DOHH2 (cell line): ENCODE measurements around the gene INTU.

ENCODE experiments used
- CTCF ChIP-seq: fragments of 200-600 bp; sonication (generic); IDR thresholded peaks from one replicate; pipeline ENCODE4 v1.5.1; 2014; ENCODE audit warnings: antibody characterized with exemption, mild to moderate bottlenecking, low read depth, low read length; ENCODE audit not compliant: poor library complexity, severe bottlenecking
- EZH2phosphoT487 ChIP-seq: fragments of 200-600 bp; sonication (generic); IDR thresholded peaks from 2 replicates; pipeline ENCODE4 v1.6.1; 2017; ENCODE audit warnings: borderline replicate concordance, mild to moderate bottlenecking, antibody characterized with exemption, low read length, moderate library complexity, mixed read lengths

GRCh38 chr4:127629371-127629770 lies 3.4 kb upstream of the INTU start:
- TF ChIP-seq CTCF (no peak), EZH2phosphoT487 (no peak)
